AML-193 (cell line): ENCODE data around the gene ARFGAP3.

Source experiments
- DNase-seq, 2 experiments: peaks; one replicate each; lab custom pipeline; 2025; lab: John Stamatoyannopoulos, UW

The ARFGAP3 gene

GRCh38 chr22:42863349-42863961 is 6.4 kb upstream of the ARFGAP3 start:
- DNase-seq, result peak; percentile 16 to 22

GRCh38 chr22:42862045-42862734 is 5.1 kb upstream of the ARFGAP3 start:
- DNase-seq, result no peak

GRCh38 chr22:42860968-42861367 is 3.9 kb upstream of the ARFGAP3 start:
- DNase-seq, result no peak

- no peak for DNase-seq
Measured at GRCh38 chr22:42857845-42858481, 890 bp upstream of the ARFGAP3 start.

- DNase-seq, result peak; percentile 10
Measured at GRCh38 chr22:42856179-42856864, 751 bp downstream of the ARFGAP3 start.

GRCh38 chr22:42855721-42856120 is 1.4 kb downstream of the ARFGAP3 start:
- no peak for DNase-seq

GRCh38 chr22:42855211-42855610 is 1.9 kb downstream of the ARFGAP3 start:
- no peak for DNase-seq

- no peak for DNase-seq
Measured at GRCh38 chr22:42848941-42849550, 8.0 kb downstream of the ARFGAP3 start.

GRCh38 chr22:42847110-42847509 is 10.0 kb downstream of the ARFGAP3 start:
- no peak for DNase-seq

- DNase-seq, result no peak
Measured at GRCh38 chr22:42844756-42845155, 12.3 kb downstream of the ARFGAP3 start.

GRCh38 chr22:42842658-42843370 is 14.3 kb downstream of the ARFGAP3 start:
- no peak for DNase-seq

GRCh38 chr22:42841444-42841843 is 15.6 kb downstream of the ARFGAP3 start:
- no peak for DNase-seq

GRCh38 chr22:42837556-42837955 is 19.5 kb downstream of the ARFGAP3 start:
- DNase-seq, result no peak

GRCh38 chr22:42836026-42836425 is 21.0 kb downstream of the ARFGAP3 start:
- DNase-seq, result no peak

GRCh38 chr22:42834177-42834949 is 22.7 kb downstream of the ARFGAP3 start:
- DNase-seq, result no peak

GRCh38 chr22:42833104-42833503 is 24.0 kb downstream of the ARFGAP3 start:
- no peak for DNase-seq

- DNase-seq, result no peak
Measured at GRCh38 chr22:42831712-42832111, 25.4 kb downstream of the ARFGAP3 start.

- no peak for DNase-seq
Measured at GRCh38 chr22:42830161-42830560, 26.9 kb downstream of the ARFGAP3 start.

- no peak for DNase-seq
Measured at GRCh38 chr22:42829302-42829701, 27.8 kb downstream of the ARFGAP3 start.

- no peak for DNase-seq
Measured at GRCh38 chr22:42825796-42826195, 31.3 kb downstream of the ARFGAP3 start.

- DNase-seq, result no peak
Measured at GRCh38 chr22:42821386-42821785, 35.7 kb downstream of the ARFGAP3 start.
